NCI-H345 treated with DMSO at 0.1 percent for 48 hours (cell line): ENCODE data around the gene B3GNT3.

ENCODE experiments used
- DNase-seq: peaks from one replicate; lab custom pipeline; 2025; ENCODE audit not compliant: unreplicated experiment; lab: John Stamatoyannopoulos, UW

The B3GNT3 gene

GRCh38 chr19:17832443-17833208, 37.7 kb downstream of the B3GNT3 start:
- DNase-seq = no peak

GRCh38 chr19:17834350-17835181, 39.6 kb downstream of the B3GNT3 start:
- no peak for DNase-seq

DNA sequence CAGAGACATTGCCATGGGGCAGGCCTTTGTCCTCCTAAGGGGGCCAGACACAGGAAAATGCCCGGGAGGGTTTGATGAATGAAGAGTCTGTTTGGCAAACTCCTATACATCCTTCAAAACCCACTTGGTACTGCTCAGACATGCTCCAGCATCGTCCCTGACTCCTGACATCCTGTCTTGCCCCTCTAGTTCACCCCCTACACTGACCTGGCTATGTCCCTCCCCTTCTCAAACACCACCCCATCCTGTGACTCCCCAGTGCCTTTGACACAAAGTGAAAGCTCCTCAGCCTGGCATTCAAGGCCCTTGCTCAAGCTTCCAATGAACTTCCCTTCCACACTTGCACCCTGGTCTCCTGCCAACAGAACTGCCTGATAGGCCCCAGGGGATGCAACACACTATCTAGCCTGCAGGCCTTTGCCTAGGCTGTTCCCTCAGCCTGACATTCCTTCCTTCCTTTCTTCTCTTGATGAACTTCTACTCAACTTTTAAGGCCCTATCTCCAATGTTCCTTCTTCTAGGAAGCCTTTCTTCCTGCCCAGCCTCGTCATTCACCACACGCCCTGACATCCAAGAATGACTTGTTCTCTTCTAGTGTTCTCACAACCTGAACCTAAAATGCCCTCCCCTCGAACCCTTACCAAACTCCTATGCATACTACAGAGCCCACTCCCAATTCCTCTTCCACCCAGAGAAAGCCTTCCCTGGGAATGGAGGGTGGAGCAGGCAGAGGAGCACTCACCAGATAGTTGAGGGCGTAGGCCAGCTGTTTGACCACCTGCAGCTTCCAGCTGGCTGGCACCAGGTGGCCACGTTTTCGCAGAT, 40.5 kb downstream of the B3GNT3 start:
- no peak for DNase-seq

DNA sequence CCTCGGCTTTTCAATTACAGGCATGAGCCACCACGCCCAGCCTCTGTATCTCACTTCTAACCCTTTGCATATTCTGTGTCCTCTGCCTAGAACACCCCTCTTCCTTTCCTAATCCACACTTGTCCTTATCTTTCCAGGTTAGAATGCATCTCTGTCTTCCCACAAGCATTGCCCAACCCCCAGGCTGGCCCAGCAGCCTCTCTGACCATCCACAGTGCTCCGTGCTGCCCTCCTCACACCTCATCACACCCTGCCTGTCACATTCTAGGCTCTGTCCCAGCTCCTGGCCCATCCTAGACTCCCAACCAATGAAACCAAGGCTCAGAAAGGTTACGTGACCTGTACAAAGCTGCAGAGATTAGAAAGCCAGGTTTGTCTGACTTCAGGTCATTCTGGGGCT, 41.6 kb downstream of the B3GNT3 start:
- no peak for DNase-seq

DNA sequence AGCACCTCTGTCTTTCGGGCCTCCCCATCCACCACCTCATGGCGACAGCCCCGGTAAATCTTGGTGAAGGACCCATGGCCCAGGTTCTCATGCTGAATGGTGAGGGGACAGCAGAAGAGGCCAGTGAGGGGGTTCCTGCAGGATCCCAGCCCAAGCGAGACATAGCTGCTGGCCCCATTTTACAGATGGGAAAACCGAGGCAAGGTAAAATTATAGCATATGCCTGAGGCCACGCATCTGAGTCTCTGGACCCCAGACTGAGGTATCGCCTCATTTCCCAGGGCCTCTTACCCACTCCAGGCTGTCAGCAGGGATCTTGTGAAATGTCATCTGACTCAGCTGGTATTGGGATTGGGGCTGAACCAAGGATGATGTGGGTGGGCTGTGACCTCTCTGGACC, 43.0 kb downstream of the B3GNT3 start:
- no peak for DNase-seq

DNA sequence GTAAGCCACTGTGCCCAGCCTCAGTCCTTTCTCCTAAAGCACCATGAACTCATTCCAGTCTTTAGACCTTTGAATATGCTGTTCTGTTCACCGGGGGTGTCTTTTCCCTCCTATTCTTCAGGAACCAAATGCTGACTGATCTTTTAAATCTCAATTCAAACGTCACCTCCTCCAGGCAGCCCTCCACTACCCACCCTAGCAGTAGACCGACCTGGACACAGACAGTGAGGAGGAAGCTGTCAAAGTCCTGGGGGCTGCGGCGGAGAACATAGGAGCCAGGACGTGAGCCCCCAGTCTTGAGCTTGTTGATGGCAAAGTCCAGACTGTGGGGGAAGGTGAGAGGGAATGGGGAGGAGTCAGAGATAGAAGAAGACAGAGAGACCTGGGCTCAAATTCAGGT, 45.1 kb downstream of the B3GNT3 start:
- DNase-seq = no peak

DNA sequence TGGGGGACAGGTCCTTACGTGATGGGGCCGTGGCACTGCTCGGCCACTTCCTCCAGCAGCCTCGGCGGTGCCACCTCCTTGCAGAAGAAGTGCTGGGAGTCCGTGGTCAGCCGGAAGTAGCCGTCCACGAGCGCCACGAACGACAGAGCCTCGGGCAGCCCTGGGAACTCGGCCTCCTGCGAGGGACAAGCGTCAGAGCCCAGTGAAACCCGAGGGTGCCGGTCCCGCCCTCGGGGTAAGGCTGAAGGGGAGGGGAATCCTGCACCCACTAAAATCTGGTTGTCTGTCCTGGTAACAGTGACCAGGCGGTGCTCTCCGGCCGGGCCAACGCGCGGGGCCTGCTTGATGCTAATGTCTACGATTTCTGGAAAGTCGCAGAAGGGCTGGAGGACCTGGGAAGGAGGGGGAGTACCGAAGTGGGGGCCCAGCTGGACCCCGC, 46.5 kb downstream of the B3GNT3 start:
- no peak for DNase-seq

DNA sequence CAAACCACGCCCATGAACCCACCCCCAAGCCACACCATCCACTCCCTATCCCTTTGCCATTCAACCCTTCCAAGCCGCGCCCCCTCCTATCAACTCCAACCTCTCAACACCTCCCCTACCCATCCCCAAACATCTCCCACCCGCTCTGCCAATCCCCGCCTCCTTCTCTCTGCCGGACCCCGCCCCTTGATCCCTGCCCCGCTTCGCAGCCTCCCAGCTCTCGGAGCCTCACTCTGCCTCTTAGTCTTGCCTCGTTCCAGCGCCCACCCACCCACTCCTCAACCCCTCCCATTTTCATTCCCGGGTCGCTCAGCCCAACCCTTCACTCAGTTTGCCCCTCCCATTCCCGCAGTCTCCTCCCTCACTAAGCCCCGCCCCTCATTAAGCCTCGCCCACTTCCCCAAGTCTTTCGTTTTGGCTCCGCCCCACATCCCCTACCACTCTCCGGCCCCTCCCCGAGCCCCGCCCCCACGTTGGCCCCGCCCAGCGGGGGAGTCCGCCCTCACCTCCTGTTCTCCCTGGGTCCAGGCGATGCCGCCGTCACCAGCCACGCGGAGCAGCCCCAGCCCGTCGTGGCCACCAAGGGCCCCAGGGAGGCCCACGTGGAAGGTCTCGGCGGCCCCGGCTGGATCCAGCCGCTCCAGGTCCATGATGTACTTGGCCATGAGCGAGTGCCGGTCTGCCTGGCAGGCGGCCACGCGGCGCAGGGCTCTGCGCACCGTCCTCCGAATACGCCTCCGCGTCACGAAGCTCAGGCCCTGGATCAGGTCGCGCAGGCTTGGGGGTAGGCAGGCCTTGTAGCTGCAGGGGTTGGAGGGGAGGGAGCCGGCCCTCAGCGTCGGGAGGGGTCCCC, 47.1 kb downstream of the B3GNT3 start:
- DNase-seq = peak; percentile 79

DNA sequence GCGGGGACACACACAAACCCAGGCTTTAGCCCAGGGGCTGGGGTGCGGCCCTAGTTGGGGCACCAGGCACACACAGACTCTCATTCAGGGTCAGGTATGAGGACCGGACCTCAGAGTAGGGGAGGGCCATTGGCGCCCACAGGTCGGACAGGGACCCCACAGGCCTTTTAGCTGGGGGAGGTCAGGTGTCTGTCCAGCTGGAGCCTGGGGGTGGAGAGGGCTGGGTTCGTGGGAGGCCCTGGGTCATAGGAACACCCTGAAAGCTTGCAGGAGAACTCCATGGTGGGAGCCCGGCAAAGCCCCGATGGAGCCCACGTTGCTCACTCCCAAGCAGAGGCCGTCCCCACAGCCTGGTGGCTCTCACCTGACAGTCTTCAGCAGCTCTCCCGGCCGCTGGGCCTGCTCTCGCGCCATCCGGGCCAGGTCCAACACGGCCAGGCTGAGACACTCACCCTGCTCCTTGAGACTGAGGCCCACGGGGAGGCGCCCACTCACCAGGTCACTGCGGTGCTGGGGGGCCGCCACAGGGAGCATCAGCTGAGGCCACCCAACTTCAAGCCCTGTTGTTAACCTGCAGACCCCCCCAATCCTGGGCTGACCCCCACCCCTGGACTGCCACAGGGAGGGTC, 47.8 kb downstream of the B3GNT3 start:
- DNase-seq = no peak

DNA sequence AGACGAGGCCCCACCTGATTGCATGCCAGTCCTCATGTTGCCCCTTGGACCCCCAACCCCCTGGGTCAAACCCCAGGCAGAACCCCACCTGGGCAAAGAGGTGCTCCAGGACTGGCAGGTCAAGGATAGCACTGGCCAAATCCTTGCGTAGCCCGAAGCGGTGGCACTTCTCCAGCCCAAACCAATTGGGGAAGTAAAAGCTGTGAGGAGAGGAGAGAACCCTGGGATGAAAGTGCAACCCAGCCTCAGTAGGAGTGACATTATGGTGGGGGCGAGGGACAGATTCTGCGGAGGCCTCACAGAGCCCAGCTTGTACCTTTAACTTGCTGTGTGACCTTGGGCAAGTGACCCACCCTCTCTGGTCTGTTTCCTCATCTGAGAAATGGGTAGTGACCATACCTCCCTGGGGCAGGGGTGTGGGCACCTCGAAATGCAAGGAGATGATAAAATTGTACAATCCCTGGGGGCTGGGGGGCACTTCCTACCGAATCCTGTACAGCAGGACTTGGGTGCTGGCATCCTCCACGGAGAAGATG, 48.4 kb downstream of the B3GNT3 start:
- no peak for DNase-seq

GRCh38 chr19:17843908-17844490, 49.1 kb downstream of the B3GNT3 start:
- no peak for DNase-seq

DNA sequence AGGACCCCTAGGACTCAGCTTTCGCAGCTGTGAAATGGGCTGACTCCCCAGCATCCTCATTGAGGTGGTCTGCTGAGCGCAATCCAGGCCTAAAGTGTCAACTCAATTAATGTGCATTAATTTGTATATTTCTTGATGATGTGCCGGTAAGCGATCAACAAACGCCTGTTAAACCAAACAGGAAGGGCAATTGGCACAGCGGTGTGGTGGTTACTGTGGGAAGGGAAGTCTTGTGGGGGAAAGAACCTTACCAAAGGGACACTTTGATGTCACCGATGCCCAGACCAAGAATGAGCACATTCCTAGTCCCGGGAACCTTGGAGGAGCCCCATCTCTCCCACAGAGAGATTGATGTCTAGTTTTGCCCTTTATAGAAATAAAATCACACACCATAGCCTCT, 51.2 kb downstream of the B3GNT3 start:
- no peak for DNase-seq

GRCh38 chr19:17847538-17848366, 52.8 kb downstream of the B3GNT3 start, which contains the start of gene JAK3:
Gene JAK3 (minus strand): TSS chr19:17847982. CDS start chr19:17844417, 3,565 bp downstream.
- no peak for DNase-seq

GRCh38 chr19:17848595-17849292, 53.8 kb downstream of the B3GNT3 start:
- no peak for DNase-seq

- no peak for DNase-seq
These were observed 59.1 kb downstream of the B3GNT3 start for GRCh38 chr19:17854061-17854460.

GRCh38 chr19:17855280-17856152, 60.6 kb downstream of the B3GNT3 start:
- DNase-seq = peak; percentile 27
